ENCODE results near the gene RUBCNL.
A peak's percentile ranks its signal among the peaks of the same experiment; 100 is the strongest.

Gene RUBCNL

DNA sequence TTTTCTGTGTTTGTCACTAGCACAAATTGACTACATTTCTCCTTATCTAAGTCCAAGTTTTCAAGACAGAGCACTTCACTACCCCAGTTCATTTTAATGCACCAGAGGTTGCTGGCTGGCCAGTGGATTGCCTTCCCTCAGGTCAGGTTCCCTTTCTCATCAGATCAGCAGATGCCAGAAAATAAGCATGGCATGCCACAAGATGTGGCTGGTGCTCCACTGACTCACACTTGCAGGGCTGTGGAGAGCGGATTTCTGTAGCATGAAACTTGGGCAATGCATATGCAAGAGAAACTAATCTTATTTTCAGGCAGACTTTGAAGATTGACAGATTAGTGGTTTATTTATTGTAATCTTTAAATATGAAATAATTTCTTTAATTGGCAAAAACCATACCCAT is 79.5 kb downstream of the RUBCNL start:
- DNase-seq (ENCODE audit: low read depth, low spot score) = no peak

DNA sequence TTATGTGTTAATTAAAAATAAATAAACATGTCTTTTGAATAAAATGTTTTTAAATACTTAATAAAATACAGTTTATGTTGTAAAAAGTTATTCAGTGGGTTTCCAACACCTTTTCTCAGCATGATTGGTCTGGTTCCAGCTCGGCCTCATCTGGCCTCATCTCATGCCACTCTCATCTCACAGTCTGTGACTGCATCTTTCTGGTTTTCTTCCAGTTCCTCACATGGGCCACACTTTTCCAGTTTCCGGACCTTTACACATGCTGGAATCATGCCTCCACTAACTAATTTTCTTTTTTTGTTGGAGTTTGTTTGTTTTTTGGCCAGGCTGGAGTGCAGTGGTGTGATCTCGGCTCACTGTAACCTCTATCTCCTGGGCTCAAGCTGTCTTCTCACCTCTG is 82.5 kb downstream of the RUBCNL start:
- no peak for DNase-seq (ENCODE audit: low read depth, low spot score)

DNA sequence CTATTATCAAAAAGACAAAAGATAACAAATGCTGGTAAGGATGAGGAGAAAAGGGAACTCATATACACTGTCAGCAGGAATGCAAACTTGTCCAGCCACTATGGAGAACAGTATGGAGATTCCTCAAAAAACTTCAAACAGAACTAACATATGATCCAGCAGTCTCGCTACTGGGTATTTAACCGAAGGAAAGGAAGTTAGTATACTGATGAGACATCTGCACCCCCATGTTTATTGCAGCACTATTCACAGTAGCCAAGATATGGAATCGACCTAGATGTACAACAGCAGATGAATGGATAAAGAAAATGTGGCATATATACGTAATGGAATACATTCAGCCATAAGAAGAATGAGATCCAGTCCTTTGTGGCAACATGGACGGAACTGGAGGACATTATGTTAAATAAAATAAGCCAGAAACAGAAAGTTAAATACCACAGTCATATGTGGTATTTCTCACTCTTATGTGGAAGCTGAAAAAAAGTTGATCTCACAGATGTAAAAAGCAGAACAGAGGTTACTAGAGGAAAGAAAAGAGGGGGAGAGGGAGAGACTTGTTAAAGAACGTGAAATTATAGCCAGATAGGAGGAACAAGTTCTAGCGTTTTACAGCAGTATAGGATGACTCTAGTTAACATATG is 83.2 kb downstream of the RUBCNL start:
- DNase-seq (ENCODE audit: low read depth, low spot score) = no peak

DNA sequence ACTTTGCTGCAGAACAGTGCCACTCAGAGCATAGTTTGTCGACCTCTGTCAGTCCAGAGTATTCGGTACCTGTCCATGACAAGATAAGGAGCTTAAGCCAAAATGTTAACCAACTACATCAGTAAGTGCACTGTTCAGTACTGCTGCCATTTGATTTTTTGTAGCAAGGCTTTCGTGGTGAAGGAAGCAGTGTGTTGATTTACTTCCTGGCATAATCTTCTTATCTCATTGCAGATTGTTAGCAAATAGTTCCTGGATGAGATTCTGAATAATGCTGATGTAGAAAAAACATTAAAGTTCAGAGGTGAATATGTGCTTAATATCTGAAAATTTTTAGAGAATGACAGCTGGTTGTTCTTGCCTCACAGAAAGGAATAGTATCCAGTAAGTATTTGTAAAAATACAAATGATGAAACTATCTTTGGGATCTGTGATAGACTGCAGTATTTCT is 89.7 kb downstream of the RUBCNL start:
- DNase-seq (ENCODE audit: low read depth, low spot score) = no peak

DNA sequence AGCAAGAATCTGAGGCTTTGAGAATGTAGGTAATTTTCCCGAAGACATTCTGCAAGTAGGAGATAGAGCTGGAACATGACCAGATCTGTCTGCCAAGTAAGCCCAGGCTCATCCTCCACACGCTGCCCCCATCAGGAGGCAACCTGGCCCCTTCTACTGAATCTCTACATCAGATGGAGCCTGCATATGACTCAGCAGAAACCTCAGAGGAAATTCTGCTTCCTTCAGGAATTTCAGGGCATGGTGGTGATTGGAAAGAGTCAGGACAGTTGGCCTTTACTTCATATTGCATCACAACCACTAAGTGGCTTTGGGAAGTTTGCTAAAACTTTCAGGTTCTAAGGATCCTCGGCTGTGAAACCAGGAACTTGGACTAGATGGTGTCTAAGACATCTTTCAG is 90.1 kb downstream of the RUBCNL start:
- no peak for DNase-seq (ENCODE audit: low read depth, low spot score)

DNA sequence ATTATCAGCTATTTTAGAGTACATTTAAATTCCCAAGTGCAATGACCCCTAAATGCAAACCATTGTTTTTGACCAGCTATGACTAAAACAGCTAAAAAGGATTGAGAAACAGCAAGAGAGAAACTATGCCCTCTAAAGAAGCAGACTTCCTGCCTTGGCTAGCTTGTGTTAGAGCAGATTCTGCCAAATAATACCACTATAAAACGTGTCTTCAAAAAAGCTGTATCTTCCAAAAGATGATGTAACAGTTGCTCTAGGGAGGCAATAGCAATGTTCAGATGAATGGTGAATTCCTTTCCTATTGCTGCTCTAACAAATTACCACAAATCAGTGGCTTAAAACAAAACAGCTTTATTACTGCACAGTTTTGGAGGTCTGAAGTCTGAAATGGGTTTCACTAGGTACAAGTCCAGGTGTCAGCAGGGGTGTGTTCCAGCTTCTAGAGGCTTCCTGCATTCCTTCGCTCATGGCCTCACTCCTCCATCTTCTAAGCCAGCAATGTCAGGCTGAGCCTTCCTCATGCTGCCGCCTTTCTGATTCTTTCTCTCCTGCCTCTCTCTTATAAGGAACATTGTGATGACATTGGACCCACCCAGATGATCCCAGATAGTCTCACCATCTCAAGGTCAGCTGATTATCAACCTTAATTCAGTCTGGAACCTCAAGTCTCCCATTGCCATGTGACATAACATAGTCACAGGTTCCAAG is 90.8 kb downstream of the RUBCNL start:
- peak; percentile 33 for DNase-seq (ENCODE audit: low read depth, low spot score)

DNA sequence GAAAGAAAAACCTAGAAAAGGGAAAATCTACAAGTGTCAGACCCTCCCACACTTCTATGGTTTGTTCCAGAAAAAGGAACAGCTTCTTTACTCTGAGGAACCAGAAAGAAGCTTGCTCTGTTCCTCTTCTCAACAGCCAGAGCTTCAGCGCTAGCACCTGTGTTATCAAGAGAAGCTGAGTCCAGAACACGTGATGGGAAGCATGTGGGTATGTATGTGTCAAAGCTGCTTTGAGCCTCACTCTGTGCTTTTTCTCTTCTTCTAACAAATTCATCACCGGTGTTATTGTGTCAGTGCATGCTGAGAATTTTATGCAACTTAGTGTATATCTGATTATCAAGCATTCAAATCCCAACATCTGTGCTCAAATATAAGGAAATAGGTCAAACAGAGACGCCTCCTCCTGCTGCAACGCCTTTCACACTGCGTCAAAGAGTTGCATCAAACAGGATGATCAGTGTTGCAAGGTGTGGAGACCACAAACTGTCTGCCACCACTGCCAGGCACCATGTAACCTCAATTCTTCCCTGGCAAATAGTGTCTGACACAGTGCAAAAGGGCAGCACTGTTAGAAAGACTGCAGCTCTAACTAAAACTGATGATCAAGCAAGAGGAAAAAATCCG is 91.4 kb downstream of the RUBCNL start:
- DNase-seq (ENCODE audit: low read depth, low spot score) = no peak

DNA sequence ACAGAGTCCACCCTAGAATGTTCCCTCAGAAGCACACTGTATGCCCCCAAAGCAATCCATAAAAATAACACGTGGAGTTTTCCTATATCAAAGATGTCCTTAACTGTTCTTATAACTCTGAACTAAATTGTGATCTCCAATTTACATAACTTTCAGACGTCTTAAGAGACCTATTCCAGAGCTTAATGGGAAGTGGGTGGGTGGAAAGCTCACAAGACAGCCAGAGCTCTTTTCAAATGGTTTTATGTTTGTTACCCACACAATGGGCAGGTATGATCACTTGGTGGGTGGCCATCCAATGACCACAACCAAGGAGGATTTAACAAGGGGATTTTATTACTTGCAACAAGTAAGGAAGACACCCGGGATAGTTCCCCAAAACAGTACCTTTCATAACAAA is 93.6 kb downstream of the RUBCNL start:
- DNase-seq (ENCODE audit: low read depth, low spot score) = no peak

All from smooth muscle cell of the brain vasculature (primary cell).